NCI-H1694 (cell line): ENCODE data around the gene NUDT22.
A peak's percentile ranks its signal among the peaks of the same experiment; 100 is the strongest.
"Not testable (repeated sequence)": the region's sequence is repeated elsewhere in the genome, so short reads cannot be mapped to it uniquely, and the experiment has no call there.

Experiments used
- DNase-seq: peaks from one replicate; lab custom pipeline; 2025; lab: John Stamatoyannopoulos, UW

NUDT22 gene

DNA sequence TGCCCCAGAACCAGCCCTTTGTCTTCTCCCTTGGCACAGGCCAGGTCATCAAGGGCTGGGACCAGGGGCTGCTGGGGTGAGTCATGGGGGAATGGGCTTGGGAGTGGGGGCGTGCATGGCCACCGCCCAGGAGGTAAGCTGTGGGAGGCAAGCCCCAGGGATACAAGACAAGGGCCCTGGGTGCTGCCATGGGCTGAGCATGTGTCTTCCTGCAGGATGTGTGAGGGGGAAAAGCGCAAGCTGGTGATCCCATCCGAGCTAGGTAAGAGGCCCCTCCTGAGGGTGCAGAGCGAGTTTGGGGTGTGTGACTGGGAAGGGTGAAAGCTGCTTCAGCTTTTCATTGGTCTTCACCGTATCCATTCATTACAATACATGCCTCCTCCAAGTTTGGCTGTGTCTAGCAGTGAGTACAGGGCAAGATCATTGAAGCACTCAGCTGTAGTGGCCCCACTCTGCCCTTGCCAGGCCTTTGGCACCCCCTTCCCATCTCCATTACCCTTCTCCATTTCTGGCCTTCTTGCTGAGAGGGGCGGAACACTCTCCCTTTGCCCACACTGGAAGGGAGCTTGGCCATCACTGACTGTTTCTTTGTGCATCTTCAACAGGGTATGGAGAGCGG is 17.3 kb downstream of the NUDT22 start:
- DNase-seq = no peak

DNA sequence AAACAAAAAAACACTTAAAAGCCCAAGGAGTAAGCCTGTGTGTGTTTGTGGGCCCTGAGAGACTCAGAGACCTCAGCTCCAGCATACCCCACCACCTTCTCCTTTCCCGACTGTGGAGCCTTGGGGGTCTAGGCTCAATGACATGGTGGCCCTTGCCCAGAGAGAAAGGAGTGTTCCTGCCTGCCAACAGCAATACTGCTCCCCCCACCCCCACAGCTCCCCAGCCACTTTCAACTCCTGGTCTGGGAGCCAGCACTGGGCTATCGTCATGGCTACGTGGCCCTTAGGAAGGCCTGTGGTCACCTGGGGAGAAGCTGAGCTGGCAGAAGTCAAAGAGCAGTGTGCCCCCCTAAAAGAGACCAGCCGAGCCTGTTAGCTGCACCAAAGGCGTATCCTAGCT is 18.0 kb downstream of the NUDT22 start:
- no peak for DNase-seq

DNA sequence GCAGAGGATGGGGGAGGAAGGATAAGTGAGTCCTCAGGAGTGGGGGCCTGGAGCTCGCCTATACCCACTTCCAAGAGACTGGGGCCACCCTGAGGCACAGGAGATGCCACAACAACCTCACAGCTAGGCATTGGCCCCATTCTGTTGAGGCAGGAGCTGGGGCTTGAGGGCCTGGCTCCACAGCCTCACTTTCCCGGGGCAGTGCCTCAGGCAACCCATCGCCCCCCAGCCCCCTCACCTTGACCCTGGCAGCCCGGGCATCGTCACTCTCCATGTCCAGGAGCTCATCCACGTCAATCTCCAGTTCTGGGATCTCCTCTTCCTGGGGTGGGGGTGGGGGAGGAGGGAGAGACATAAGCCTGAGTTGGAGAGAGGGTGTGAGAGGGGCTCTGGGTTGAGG is 18.9 kb downstream of the NUDT22 start:
- no peak for DNase-seq

DNA sequence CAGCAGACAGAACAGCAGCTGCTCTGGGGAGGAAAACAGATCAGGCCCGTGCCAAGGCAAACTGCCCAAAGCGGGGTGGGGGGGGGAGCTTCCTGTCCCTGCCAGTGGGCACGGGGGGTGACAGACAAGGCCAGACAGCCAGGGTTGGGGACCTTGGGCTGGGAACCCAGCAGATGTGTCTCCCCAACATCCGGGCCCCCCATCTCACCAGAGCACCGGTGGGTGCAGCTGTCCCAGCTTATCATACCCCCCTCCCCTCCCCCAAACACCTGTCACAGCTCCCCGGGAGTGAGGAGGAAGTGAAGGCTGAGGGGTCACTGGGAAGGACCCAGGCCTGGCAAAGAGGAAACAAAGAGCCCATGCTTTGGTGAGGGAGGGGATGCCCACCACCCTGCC is 19.3 kb downstream of the NUDT22 start:
- DNase-seq = no peak

DNA sequence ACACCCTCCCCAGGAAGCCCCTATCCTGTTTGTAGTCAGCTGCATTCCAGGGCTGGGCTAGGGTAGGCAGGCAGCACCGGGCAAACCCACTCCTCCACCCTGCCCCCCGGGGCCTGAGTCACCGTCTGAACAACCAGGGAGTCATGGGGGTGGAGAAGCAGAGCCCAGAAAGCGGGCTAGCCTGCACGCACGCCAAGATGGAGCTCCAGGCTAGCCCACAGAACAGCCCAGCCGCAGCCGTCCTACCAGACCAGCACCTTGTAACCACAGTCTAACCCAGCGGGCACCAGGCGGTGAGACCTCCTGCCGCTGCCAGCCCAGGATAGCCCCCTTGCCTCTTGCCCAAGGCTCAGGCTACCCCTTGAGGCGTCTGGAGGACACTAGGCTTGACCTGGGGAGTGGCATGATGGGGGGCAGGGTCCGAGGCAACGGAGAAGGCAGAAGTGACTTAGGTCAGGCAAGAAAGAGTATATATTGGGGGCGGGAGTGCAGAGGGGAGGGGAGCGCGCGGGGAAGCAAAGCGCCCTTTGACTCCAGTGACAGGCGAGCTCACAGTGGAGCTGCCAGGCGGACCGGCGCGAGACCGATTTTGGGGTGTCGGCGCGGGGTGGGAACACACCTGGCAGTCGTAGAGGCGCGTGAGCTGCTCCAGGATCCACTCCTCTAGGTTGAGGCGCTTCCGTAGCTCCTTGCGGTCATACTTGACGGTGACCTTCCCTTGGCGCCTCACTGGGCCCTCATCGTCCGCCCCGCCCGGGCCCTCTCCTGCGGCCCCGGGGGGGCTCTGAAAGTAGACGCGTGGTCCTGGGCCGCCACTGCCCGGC is 19.9 kb downstream of the NUDT22 start:
- no peak for DNase-seq

DNA sequence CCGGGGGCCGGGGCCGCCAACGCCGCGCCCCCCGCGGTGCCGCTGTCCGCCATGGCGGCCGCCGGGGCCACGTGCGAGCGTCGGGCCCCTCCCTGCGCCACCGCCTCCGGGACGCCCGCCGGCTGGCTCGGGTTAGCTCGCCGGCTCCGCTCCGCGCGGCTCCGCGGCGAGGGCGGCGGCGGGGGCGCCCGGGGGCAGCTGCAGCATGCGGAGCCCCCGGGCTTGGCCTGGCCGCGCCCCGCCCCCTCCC is 20.5 kb downstream of the NUDT22 start:
- not testable (repeated sequence) for DNase-seq

DNA sequence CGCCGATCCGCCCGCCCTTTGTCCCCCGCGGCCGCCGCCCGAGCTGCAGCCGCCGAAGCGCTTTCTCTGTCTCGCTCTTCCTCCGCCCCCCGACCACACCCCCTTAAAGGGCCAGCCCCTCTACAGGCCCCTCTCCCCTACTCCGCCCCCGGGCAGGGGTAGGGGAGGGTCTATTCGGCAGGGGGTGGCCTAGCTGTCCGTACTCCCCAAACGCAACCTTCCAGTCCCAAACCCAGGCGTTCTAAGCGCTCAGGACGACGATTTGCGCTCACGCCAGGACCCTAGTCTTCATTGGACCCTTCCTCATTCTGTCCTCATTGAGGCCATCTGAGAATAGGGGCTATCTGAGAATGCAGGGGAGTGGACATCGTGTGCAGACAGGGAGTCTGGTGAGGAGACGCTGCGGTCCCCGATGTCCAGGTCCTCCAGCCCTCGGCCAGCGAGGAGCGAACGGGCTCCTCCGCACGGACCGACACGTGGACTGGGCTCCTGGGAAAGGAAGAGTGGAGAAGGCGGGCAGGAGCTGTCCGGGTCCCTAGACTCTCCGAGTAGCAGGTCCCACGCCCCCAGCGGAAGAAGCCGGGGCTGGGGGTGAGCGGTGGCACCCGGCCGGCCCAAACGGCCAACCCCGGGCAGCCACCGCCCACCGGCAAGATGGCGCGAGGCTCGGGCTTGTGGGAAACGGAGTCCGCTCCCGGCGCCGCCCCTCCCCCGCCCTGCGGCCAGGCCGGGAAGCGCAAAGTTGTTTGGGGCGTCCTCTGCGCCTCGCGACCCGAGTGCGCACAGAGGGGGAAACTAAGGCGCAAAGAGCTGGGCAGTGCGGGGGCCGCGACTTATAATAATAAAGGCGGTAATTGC is 21.0 kb downstream of the NUDT22 start, which contains the start of gene PPP1R14B:
Gene PPP1R14B (minus strand): TSS at position 73 of the 858 bp plus-strand sequence. CDS start 270 bp downstream, outside the sequence.
- peak; percentile 64 for DNase-seq

DNA sequence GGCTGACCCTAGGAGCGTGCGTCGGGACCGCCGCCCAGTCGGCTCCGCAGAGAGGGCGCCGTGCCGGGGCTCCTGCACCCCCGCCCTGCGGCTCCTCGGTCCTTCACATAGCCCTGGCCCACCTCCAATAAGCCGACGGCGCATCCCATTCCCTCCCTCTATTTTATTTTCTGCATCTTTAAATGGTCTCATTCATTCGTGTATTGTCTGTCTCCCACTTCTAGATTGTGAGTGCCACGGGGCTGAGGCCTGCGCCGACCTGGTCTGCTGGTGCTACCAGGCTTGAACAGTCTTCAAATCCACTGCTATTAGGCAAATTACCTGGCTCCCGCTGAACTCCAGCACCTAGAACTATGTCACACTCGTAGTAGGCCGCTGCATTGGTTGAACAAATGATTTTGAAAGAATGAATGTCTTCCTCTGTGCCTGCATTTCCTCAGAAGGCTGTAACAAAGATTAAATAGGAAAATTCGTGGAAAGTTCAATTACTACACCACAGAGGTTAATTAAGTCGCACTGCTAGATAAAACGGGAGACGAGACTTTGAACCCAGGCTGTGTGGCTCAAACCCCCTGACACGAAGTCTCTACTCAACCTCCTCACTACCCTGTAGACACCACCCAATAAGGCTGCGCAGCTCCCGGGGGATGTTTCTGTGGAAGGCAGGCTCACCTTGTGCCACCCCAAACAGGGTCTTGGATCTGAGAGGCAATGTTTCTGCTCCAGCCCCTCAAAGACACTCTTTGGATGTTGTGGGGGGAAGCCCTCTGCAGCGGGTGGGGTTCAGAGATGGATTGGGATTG is 21.9 kb downstream of the NUDT22 start:
- DNase-seq = no peak

DNA sequence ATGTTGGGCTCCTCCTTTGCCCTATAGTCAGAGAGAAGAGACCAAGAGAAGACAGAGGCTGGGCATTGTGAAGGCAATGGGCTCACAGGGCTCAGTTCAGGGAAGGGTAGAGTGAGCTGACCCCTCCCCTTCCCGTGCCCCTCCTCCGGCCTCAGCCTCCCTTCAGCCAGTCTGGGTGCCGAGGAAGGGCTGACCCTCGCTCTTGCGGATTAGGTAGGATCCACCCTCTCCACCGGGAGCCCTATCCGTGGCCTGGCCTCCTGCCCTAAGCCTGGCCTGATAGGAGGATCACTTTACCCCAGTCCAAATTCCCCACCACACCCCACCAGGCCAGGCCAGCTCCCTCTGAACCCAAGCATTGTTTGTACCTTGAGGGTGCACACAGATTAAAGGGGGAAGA is 22.5 kb downstream of the NUDT22 start:
- no peak for DNase-seq

DNA sequence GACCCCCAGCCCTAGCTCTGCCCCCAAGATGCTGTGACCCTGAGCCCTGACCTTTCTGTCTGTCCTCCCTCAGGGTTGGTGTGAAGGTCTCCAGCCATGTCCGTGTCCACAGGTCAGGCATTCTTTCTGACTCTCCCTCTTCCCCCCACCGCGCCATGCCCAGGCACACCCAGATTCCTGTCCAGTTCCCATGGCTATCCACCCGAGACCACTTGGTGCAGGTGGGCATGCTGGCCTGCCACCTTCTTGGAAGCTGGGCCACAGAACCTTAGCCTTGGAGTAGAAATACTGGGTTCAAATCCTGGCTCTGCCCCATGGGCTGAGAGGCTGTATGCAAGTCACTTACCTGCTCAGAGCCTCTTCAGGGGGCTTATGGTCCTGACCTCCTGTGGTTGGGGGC is 23.0 kb downstream of the NUDT22 start:
- no peak for DNase-seq

DNA sequence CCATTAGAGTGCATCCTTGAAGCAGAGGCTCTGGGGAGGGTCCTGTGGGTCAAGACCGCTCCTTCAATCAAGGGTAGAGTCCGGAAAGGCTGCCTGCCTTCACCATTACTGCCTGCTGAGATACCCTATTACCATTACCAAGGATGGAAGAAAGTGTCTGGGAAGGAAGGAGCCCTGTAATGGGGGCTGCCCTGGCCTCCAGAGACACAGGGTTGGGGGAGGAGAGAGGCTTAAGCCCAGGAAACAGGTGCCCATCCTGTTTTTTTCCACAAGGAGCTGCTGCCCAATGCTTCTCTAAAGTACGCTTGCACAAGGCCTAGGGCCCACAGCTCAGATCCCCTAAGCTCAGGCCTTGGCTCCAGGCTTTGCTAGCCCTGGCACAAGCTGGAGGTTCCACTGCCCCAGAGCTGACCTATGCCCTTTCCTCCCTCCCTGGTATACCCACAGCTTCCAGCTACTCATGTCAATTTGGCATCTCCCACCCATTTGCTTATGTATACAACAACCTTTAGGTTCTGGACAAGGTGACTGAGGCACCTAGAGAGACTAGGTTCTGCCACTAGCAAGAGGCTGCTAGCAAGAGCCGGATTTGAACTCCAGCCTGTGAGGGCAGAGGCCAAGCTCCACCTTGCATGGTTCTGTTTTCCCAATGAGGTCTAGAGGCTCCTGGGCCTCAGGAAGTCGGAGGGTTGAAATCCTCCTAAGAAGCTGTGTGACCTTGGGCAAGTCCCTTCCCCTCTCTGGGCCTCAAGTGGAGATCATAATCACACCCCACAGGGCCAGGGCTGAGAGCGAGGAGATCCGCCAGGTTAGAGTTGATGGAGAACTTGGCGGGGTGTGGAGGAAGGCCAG is 23.7 kb downstream of the NUDT22 start:
- DNase-seq = no peak

DNA sequence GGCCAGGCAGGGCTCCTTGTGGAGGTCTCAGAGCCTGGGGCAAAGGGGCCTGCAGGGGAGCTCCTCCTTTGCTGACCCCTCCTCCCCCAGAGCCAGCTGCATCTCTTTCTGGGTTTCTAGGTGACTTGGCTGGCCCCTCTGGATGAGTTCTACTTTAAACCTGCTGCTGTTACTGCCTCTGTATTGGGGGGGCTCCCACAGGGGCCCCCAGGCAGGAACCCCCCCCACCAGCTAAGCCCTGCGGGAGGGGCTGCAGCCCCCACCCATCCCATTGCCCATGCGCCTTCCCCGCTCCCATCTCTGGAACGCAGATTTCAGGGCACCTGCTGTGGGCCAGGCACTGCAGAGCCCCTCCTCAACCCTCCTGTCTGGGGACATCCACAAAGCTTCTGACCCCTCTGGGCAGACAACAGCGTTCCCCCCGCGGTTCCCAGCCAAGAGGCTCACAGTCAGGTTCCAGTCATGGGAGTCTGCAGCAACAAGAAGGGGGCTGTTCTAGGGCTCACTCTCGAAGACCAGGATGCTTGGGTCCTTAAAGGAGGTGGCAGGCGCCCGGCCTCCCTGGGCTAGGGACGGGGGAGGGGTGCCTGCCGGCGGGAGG is 24.4 kb downstream of the NUDT22 start:
- DNase-seq = no peak

DNA sequence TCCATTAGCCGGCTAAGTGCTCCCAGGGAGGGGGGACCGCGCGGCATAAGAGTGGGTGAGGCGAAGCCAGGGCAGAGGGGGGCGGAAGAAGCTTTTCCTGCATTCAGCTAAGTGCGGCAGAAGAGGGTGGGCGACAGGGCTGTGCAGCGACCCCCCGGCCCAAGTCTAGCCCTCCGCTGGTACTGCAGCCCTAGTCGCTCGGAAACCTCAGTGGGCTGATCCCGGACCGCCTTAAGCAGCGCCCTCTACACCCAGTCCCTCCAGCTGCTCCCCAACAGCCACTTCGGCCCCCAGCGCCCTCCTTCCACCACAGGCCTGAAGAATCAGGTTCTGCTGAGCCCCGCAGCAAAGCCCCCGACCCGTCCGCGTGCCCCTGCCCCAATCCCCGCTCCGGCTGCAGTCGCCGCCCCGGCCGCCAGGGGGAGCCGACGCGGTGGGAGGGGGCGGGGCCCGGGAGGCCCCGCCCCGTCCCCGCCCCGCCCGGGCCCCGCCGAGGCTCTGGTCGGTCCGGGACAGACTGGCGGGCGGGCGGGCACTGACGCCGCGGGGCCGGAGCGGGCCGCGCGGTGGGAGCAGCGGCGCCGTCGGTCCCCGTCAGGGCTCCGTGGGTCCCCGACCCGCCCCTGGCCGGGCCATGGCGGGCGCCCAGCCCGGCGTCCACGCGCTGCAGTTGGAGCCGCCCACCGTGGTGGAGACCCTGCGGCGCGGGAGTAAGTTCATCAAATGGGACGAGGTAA is 25.1 kb downstream of the NUDT22 start, which contains the start of gene PLCB3:
Gene PLCB3 (plus strand): TSS at position 515 of the 737 bp plus-strand sequence. CDS start 120 bp downstream, at position 635.
- no peak for DNase-seq

DNA sequence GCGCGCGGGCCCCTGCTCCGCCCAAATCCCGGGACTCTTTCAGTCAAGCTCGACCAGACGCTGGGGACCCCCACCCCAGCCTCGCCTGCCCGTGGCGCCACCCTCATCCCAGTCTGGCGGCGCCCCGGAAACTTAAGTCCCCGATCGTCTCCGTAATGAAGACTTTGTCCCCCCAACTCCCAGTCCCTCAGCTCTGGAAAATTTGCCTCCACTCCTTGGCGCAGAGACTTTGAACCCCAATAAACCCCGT is 25.6 kb downstream of the NUDT22 start:
- DNase-seq = no peak

DNA sequence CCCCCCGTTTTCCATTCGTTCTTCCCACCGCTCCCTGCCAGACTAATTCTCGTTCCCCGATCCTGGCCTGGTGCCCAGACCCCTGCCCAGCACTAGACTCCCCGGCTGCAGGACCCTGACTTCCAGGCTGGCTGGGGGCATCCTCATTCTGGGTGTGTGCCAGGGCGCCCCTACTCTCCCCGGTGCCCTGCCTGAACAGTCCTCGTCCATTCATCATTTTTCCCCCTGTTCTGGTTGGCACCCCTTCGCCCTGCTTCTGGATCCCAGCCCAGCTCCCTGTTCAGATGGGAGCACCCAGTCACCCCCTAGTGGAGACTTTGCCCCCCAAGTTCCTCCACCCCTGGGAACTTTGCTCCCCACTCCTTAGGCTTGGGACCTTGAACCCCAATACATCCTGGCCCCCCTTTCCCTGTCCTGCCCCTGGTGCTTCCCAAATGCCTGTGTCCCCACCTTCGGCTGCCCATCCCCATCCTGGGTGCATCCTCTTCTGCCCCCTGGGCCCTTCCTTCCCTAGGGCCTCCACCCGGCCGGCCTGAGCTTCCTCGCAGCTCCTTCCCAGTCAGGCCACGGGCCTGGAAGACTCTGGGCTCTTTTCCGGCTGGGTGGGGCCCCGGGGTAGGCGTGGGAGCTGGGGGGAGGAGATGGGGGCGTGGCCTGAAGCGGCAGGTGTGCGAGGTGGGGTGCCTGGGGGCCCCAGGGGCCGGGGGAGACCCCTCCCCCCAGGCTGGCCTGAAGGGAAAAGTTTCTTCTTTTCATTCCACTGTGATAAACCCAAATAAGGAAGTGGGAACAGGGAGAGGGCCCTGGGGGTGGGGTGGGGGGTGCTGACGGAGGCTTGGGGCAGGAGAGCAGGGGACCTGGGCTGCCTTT is 26.2 kb downstream of the NUDT22 start:
- DNase-seq = no peak

DNA sequence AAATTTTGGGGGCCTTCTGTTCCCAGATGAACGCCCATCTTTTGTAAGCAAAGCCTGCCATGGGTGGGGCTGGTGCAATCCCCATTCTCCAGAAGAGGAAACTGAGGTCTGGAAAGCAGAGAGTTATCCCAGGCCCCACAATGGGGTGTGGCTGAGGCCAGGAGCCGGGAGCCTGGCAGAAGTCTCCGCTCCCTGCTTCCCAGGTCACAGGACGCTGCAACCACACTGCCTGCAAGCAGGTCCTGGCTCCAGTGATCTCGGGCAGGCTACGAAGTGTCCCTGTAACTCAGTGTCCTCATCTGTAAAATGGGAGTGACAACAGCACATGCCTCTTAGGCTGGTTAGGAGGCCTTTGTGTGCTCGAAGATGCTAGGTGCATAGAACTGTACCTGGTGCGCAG is 27.0 kb downstream of the NUDT22 start:
- DNase-seq = no peak

DNA sequence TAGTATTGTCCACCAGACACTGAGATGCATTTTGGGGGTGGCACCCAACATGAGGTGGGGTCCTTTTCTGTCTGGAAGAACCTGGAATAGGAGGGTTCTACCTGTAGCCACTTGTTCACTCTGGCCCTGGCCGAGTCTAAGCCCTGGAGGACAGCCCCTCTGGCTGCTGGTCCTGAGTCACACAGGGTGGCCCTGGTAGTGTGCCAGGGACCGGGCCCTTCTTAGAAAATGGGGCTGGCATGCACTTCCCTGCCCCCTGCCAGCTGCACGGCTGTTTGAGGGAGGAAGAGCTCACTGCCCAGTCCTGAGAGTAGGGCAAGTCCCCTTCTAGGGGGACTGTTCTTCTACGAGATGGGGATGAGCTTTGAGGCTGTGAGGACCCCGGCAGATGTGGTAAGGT is 27.4 kb downstream of the NUDT22 start:
- no peak for DNase-seq

DNA sequence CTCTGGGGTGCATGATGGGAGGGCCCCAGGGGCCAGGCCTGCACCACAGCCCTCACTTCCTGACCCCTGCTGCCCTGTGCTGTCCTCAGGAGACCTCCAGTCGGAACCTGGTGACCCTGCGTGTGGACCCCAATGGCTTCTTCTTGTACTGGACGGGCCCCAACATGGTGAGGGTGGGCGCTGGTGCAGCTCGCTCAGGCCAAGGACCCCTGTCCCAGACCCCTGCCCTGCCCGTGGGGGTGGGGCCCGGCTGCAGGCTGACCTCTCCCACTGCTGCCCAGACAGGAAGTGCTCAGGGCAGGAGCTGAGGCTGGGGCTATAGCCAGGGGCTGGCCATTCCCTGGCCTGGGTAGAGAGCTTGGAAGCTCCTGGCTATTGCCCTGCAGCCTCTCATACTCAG is 28.3 kb downstream of the NUDT22 start:
- no peak for DNase-seq
